Adrenal gland (tissue), 12 donors: Measurements from ENCODE around the gene SIM2. TPM values are rescaled to one million over a fixed set of nuclear protein-coding genes. Genes with fewer than 3 reads are reported as not detected.
A peak's percentile ranks its signal among the peaks of the same experiment; 100 is the strongest.

ENCODE experiments used
- DNase-seq, 7 donors: peaks; one replicate each; pipeline ENCODE4 v3.0.0-alpha.2; 2019 to 2020
- H3K27ac ChIP-seq, 5 donors: fragments of 200-600 bp; sonication (generic) in 4 of 5; 1 replicate in 3 of 5; 2 replicates in 2 of 5; pipeline versions ENCODE4 v1.5.1 to v1.8.0; 2016 to 2020; ENCODE audit warnings: mild to moderate bottlenecking in 1 of 5
- H3K27me3 ChIP-seq: fragments of 200-600 bp; 2 replicates; pipeline ENCODE4 v1.8.0; 2021
- H3K36me3 ChIP-seq, 2 donors: fragments of 200-600 bp; replicated peaks in 1 of 2; 1 replicate in 1 of 2; 2 replicates in 1 of 2; pipeline versions ENCODE4 v1.5.1 to v1.8.0; 2018 to 2022
- H3K4me1 ChIP-seq, 2 donors: fragments of 200-600 bp; replicated peaks in 1 of 2; 1 replicate in 1 of 2; 2 replicates in 1 of 2; pipeline versions ENCODE4 v1.5.1 to v1.8.0; 2018 to 2021
- H3K4me3 ChIP-seq, 4 donors: fragments of 200-600 bp; sonication (generic) in 3 of 4; one replicate each; pipeline ENCODE4 v1.5.1; 2016 to 2018
- H3K9me3 ChIP-seq, 3 donors: fragments of 200-600 bp; sonication (generic) in 1 of 3; replicated peaks in 1 of 3; 1 replicate in 2 of 3; 2 replicates in 1 of 3; pipeline versions ENCODE4 v1.5.1 to v1.8.0; 2016 to 2021
- CTCF ChIP-seq, 6 experiments: fragments of 450-650 bp in 4 of 6; fragments of 200-600 bp in 2 of 6; sonication (generic) in 1 of 6; IDR thresholded peaks; 1 replicate in 5 of 6; 2 replicates in 1 of 6; pipeline versions ENCODE4 v1.5.1 to v1.8.0; 2016 to 2021; ENCODE audit warnings: antibody characterized with exemption in 6 of 6, mild to moderate bottlenecking in 2 of 6, moderate library complexity in 1 of 6
- POLR2A ChIP-seq, 2 donors: fragments of 450-650 bp; IDR thresholded peaks; one replicate each; pipeline ENCODE4 v1.6.1; 2017; ENCODE audit warnings: antibody characterized with exemption in 2 of 2, mild to moderate bottlenecking in 2 of 2, moderate library complexity in 1 of 2
- WGBS, 4 donors: extraction: QIAGEN DNeasy Blood & Tissue Kit in 2 of 4; methylation state at CpG; one replicate each; pipeline versions ENCODE4 v1.1.5 to v1.1.7; 2013 to 2017; 5-methylcytosine and 5-hydroxymethylcytosine counted together
- intact Hi-C, 2 donors: fragments of 100-400 bp; cut with DNase I; formaldehyde crosslinking; loops; one replicate each; pipeline versions ENCODE4 v1.14.1 to v1.15.0; 2022 to 2023
- polyA plus RNA-seq, 3 donors: library from polyadenylated mRNA; stranded (reverse); fragments of 200-250 nt in 2 of 3; fragments of 350-450 nt in 1 of 3; fragmentation: Illumina TruSeq in 1 of 3; extraction: RNeasy Lipid Tissue Mini Kit (QIAGEN cat#74804) in 1 of 3; gene quantifications; one replicate each; pipeline ENCODE4 v1.2.3, GENCODE V29; 2013 to 2014
- total RNA-seq, 9 donors: library from RNA; depleted of rRNA in 4 of 9; stranded (reverse); fragments of >200 nt in 4 of 9; fragments of 120-200 nt in 1 of 9; fragmentation: NEBNext Ultra II Directional in 1 of 9; extraction: Animal tissue kit (Norgen Biotek cat#: 25700) in 1 of 9; gene quantifications; one replicate each; pipeline versions ENCODE4 v1.1.0 to v1.2.4, GENCODE V29; 2013 to 2023
- donor health status: healthy with polysubstance abuse.
- donor health status: Bipolar disorder and iron deficiency.
- donor health status: DM: yes; HTN: yes; CAD: no.
- donor health status: DM: no; HTN: no; CAD: no.
- donor health status: DM: no; HTN: no; CAD: no.
- donor health status: DM: yes; HTN: yes; CAD: no.

SIM2 gene
- total and polyA plus RNA-seq, 12 donors, result 0.03 to 0.55 (median 0.15) TPM; not detected in 5

- Histone ChIP-seq H3K27ac (no peak overlapping the region), H3K36me3 (no peaks in the 10 kb centered on the region), H3K4me1 (no peaks in the 10 kb centered on the region), H3K9me3 (no peaks in the 10 kb centered on the region), H3K27me3 (no peaks in the 10 kb centered on the region), H3K4me3 (no peak overlapping the region)
- peak in 1 of 7 donors; percentile 15 for DNase-seq
- WGBS, 4 donors, result 94 to 100% (median 96%) methylated on average over 2 of the region's 2 CpGs
- intact Hi-C loops, result no loop called here
- no peak for TF ChIP-seq POLR2A (IDR thresholded peaks at IDR 0.05)
- TF ChIP-seq CTCF (IDR thresholded peaks at IDR 0.05), result no peak
Observed at GRCh38 chr21:36785615-36786014, 86.7 kb downstream of the SIM2 start.

GRCh38 chr21:36786186-36786585 lies 87.3 kb downstream of the SIM2 start:
- no peaks in the 10 kb centered on the region for H3K27me3 ChIP-seq
- no peaks in the 10 kb centered on the region for H3K4me1 ChIP-seq
- no peak overlapping the region for H3K4me3 ChIP-seq
- H3K9me3 ChIP-seq, result no peaks in the 10 kb centered on the region
- intact Hi-C loops, result no loop called here
- no peak for DNase-seq
- WGBS, 4 donors, result 92 to 97% (median 95%) methylated on average over 4 of the region's 4 CpGs
- H3K36me3 ChIP-seq, result no peaks in the 10 kb centered on the region
- H3K27ac ChIP-seq, result no peak overlapping the region
- TF ChIP-seq POLR2A (IDR thresholded peaks at IDR 0.05) (no peak), CTCF (IDR thresholded peaks at IDR 0.05) (no peak)

- no peak overlapping the region for H3K4me3 ChIP-seq
- intact Hi-C loops, result no loop called here
- no peaks in the 10 kb centered on the region for H3K4me1 ChIP-seq
- TF ChIP-seq CTCF (IDR thresholded peaks at IDR 0.05) (no peak), POLR2A (IDR thresholded peaks at IDR 0.05) (no peak)
- no peak overlapping the region for H3K27ac ChIP-seq
- H3K36me3 ChIP-seq, result no peaks in the 10 kb centered on the region
- WGBS, 4 donors, result 83 to 91% (median 86%) methylated on average over 5 to 12 of the region's 12 CpGs
- no peaks in the 10 kb centered on the region for H3K27me3 ChIP-seq
- H3K9me3 ChIP-seq, result no peaks in the 10 kb centered on the region
- no peak for DNase-seq
Observed at GRCh38 chr21:36788120-36788638, 89.3 kb downstream of the SIM2 start.

GRCh38 chr21:36790616-36791015 lies 91.7 kb downstream of the SIM2 start:
- Histone ChIP-seq H3K9me3 (no peaks in the 10 kb centered on the region), H3K27me3 (no peaks in the 10 kb centered on the region), H3K36me3 (no peaks in the 10 kb centered on the region), H3K27ac (no peak overlapping the region), H3K4me3 (no peak overlapping the region), H3K4me1 (no peaks in the 10 kb centered on the region)
- no peak for DNase-seq
- whole genome bisulfite sequencing, 4 donors, result 78 to 85% (median 81%) methylated on average over 7 of the region's 7 CpGs
- intact Hi-C loops, result no loop called here
- no peak for TF ChIP-seq CTCF (IDR thresholded peaks at IDR 0.05)
- no peak for TF ChIP-seq POLR2A (IDR thresholded peaks at IDR 0.05)
